ENCODE results near the gene DMRT1.

DMRT1 gene

DNA sequence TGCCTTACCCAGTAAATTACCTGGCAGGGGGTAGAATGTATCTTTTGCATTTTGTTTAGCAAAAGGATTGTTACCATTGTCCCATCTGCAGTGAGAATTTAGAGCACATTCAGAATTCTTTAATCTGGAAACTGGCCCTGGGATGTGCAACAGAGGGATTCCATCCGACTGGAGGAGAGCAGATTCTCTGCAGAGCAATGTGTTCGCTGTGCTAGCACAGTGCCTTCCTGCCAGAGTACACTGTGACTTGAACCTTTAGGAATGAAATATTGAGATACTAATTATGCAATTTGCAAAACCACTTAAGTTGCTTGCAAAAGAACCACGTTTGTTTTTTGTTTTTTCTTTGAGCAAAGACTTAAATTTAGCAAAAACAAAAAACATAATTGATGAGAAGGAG lies 22.5 kb upstream of the DMRT1 start:
- TF ChIP-seq ZBTB7A (IDR thresholded peaks at IDR 0.05; ENCODE audit: low read depth): no peak
- TF ChIP-seq RAD21 (IDR thresholded peaks at IDR 0.05; ENCODE audit: low read depth): no peak
- TF ChIP-seq CREB1 (IDR thresholded peaks at IDR 0.05; ENCODE audit: low read depth): no peak
- no peak for TF ChIP-seq FOXM1 (IDR thresholded peaks at IDR 0.05; ENCODE audit: borderline replicate concordance, low read depth)
- TF ChIP-seq TEAD4 (IDR thresholded peaks at IDR 0.05): no peak
- TF ChIP-seq, protein P1, sequence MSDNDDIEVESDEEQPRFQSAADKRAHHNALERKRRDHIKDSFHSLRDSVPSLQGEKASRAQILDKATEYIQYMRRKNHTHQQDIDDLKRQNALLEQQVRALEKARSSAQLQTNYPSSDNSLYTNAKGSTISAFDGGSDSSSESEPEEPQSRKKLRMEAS (IDR thresholded peaks at IDR 0.05): no peak
- TF ChIP-seq TAF1 (IDR thresholded peaks at IDR 0.05; ENCODE audit: low read depth): no peak
- TF ChIP-seq TCF12 (IDR thresholded peaks at IDR 0.05; ENCODE audit: low read depth): no peak
- TF ChIP-seq, protein P2, sequence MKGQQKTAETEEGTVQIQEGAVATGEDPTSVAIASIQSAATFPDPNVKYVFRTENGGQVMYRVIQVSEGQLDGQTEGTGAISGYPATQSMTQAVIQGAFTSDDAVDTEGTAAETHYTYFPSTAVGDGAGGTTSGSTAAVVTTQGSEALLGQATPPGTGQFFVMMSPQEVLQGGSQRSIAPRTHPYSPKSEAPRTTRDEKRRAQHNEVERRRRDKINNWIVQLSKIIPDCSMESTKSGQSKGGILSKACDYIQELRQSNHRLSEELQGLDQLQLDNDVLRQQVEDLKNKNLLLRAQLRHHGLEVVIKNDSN (IDR thresholded peaks at IDR 0.05): no peak
- no peak for TF ChIP-seq CEBPB (IDR thresholded peaks at IDR 0.05)

DNA sequence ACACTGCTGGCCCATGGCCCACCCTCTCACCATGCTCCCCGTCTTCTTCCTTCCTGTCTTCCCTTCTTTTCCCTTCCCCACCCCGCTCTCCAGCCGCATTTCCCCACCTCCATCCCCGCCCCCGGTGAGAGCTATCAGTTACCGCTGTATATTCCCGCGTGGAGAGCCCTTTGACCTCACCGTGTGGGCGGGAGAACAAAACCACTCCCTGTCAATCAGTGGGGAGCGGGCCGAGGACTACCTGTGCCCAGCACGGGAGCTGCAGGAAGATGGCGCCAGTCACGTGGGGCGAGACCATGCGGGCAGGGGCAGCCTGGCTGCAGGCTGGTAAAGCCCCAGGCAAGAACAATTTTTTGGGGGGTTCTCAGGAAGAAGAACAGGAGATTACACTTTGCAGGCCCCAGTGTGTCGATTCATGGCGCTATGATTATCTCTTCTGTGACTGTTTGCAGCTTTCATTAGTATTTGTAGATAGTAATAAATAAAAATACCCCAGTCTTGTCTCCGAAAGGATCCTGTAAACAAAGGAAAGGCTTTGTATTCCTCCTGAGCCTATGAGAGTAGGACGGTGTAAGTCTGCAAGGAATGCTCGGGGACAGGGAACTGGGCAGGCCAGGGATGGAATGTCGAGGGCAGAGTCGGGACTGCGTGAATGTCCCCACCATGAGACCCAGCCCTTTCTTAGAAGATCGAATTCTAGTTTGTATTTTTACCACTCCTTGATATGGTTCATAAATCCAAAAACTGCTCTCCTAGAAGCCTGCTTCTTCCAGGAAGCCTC lies 14.8 kb upstream of the DMRT1 start:
- TF ChIP-seq EGR1 (IDR thresholded peaks at IDR 0.05) (no peak), CEBPB (IDR thresholded peaks at IDR 0.05) (no peak), ZBTB7A (IDR thresholded peaks at IDR 0.05; ENCODE audit: low read depth) (no peak)

DNA sequence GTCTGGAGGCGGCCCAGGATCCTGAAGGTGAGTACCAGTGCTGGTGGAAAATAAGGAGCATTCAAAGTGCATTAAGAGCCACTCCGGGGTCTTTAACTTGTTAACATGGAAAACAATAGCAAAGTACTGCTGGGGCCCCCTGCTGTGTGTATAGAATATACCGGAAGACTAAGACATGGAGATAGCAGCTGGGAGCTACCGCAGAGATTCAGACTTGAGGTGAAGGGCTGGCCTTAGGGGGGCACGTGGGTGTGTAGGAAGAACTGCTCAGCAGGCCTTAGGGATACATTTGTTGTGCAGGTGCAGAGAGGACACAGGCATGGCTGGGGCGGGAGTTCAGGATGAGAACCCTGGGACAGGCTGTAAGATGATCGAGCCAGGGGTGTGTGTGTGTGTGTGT lies 1.2 kb upstream of the DMRT1 start:
- no peak for TF ChIP-seq EP300 (IDR thresholded peaks at IDR 0.05; ENCODE audit: borderline replicate concordance)
- TF ChIP-seq ZBTB7A (IDR thresholded peaks at IDR 0.05; ENCODE audit: low read depth): no peak
- TF ChIP-seq, protein P1 (IDR thresholded peaks at IDR 0.05): no peak
- no peak for TF ChIP-seq CEBPB (IDR thresholded peaks at IDR 0.05)
- TF ChIP-seq TEAD4 (IDR thresholded peaks at IDR 0.05): no peak
- TF ChIP-seq YY1 (IDR thresholded peaks at IDR 0.05; ENCODE audit: low read depth): no peak
- no peak for TF ChIP-seq FOXM1 (IDR thresholded peaks at IDR 0.05; ENCODE audit: borderline replicate concordance, low read depth)
- TF ChIP-seq TCF12 (IDR thresholded peaks at IDR 0.05; ENCODE audit: low read depth): no peak
- TF ChIP-seq EGR1 (IDR thresholded peaks at IDR 0.05): no peak
- no peak for TF ChIP-seq TAF1 (IDR thresholded peaks at IDR 0.05; ENCODE audit: low read depth)
- TF ChIP-seq NFIC (IDR thresholded peaks at IDR 0.05): no peak
- TF ChIP-seq CREB1 (IDR thresholded peaks at IDR 0.05; ENCODE audit: low read depth): no peak

DNA sequence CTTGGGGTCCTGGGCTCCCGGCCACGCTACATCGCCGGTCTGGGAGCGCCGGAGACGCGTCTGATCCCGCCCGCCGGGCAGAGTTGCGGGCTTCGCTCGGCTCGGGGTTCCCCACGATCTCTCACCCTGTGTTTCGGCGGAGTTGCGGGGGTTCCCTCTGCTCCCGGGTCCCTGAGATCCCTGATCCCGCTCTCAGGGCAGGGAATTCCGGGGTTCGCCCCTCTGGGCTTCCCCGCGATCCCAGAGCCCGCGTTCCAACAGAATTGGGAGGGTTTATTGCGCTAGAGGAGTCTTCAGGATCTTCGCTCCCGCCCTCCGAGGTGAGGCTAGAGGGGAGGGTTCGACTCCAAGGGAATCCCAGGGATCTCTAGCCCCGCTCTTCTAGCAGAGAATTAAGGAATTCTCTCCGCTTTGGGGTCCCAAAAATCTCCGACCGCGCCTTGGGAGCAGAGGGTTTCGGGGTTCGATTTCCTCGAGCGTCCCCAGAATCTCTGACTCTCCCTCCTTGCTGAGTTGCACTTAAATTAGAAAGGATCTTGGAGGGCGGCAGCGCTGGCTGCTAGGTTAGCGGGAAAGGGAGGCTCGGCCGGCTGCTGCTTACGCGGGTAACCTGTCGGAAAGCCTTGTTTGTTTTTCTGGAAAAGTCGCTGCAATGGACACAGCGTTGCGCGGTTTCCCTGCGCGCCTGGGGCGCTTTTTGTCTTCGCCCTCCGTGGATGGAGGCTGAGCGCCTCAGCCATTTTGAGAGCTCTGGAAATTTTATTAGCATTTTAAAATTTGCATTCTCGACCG lies 1.3 kb downstream of the DMRT1 start:
- TF ChIP-seq YY1 (IDR thresholded peaks at IDR 0.05; ENCODE audit: low read depth) (no peak), CEBPB (IDR thresholded peaks at IDR 0.05) (no peak), CREB1 (IDR thresholded peaks at IDR 0.05; ENCODE audit: low read depth) (no peak)

DNA sequence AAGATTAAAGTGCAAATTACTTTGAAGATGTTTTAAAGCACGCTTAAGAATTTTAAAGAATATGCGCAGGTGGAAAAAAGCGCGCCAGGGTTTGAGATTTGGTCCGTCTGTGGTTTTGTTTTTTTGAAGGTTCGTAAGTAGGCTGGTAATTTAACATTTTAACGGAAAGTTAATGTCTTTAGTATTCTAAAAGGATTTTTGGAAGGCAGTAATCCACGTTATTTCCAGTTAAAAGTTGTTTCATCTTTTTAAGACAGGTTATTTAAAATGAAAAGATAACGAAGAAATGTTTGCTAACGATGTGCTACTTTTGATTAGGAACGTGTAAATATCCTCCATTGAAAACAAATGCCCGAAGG lies 1.9 kb downstream of the DMRT1 start:
- TF ChIP-seq, protein P3, sequence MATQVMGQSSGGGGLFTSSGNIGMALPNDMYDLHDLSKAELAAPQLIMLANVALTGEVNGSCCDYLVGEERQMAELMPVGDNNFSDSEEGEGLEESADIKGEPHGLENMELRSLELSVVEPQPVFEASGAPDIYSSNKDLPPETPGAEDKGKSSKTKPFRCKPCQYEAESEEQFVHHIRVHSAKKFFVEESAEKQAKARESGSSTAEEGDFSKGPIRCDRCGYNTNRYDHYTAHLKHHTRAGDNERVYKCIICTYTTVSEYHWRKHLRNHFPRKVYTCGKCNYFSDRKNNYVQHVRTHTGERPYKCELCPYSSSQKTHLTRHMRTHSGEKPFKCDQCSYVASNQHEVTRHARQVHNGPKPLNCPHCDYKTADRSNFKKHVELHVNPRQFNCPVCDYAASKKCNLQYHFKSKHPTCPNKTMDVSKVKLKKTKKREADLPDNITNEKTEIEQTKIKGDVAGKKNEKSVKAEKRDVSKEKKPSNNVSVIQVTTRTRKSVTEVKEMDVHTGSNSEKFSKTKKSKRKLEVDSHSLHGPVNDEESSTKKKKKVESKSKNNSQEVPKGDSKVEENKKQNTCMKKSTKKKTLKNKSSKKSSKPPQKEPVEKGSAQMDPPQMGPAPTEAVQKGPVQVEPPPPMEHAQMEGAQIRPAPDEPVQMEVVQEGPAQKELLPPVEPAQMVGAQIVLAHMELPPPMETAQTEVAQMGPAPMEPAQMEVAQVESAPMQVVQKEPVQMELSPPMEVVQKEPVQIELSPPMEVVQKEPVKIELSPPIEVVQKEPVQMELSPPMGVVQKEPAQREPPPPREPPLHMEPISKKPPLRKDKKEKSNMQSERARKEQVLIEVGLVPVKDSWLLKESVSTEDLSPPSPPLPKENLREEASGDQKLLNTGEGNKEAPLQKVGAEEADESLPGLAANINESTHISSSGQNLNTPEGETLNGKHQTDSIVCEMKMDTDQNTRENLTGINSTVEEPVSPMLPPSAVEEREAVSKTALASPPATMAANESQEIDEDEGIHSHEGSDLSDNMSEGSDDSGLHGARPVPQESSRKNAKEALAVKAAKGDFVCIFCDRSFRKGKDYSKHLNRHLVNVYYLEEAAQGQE (IDR thresholded peaks at IDR 0.05; ENCODE audit: low read depth): no peak
- TF ChIP-seq TAF1 (IDR thresholded peaks at IDR 0.05; ENCODE audit: low read depth) (no peak), EP300 (IDR thresholded peaks at IDR 0.05; ENCODE audit: borderline replicate concordance) (no peak), EGR1 (IDR thresholded peaks at IDR 0.05) (no peak), YY1 (IDR thresholded peaks at IDR 0.05; ENCODE audit: low read depth) (no peak), ZBTB7A (IDR thresholded peaks at IDR 0.05; ENCODE audit: low read depth) (no peak), CREB1 (IDR thresholded peaks at IDR 0.05; ENCODE audit: low read depth) (no peak)
- TF ChIP-seq, protein P1 (IDR thresholded peaks at IDR 0.05): no peak
- TF ChIP-seq, protein P2 (IDR thresholded peaks at IDR 0.05): no peak

DNA sequence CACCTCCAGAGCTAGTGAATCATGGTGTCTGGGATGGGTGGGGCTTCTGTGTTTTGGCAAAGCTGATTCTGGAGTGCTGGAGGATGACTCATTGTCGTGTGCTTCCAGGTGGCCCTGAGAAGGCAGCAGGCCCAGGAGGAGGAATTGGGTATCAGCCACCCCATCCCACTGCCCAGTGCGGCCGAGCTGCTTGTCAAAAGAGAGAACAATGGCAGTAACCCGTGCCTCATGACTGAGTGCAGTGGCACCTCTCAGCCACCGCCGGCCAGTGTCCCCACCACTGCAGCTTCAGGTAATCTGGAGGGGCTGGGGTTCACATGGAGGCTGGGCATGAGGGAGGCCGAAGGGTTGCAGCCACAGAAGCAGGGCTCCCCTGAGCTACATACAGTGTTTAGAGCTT lies 5.4 kb downstream of the DMRT1 start:
- no peak for TF ChIP-seq FOXM1 (IDR thresholded peaks at IDR 0.05; ENCODE audit: borderline replicate concordance, low read depth)
- no peak for TF ChIP-seq EGR1 (IDR thresholded peaks at IDR 0.05)
- no peak for TF ChIP-seq CREB1 (IDR thresholded peaks at IDR 0.05; ENCODE audit: low read depth)
- TF ChIP-seq, protein P1 (IDR thresholded peaks at IDR 0.05): no peak
- TF ChIP-seq NFIC (IDR thresholded peaks at IDR 0.05): no peak
- no peak for TF ChIP-seq EP300 (IDR thresholded peaks at IDR 0.05; ENCODE audit: borderline replicate concordance)
- TF ChIP-seq TEAD4 (IDR thresholded peaks at IDR 0.05): no peak
- no peak for TF ChIP-seq ZBTB7A (IDR thresholded peaks at IDR 0.05; ENCODE audit: low read depth)
- TF ChIP-seq, protein P2 (IDR thresholded peaks at IDR 0.05): no peak
- no peak for TF ChIP-seq TAF1 (IDR thresholded peaks at IDR 0.05; ENCODE audit: low read depth)

All from Ishikawa (cell line).